Mesothelial cell of epicardium (in vitro differentiated cells): ENCODE results near the gene MTX1. TPM values are rescaled to one million over a fixed set of nuclear protein-coding genes. Genes with fewer than 3 reads are reported as not detected.

ENCODE experiments used
- DNase-seq, 2 experiments: peaks; one replicate each; pipeline ENCODE4 v3.0.0; 2021; ENCODE audit warnings: low spot score in 2 of 2; ENCODE audit not compliant: unreplicated experiment in 2 of 2
- H3K27ac Mint-ChIP-seq: 2 replicates; pipeline ENCODE4 v1.8.0; 2021; ENCODE audit warnings: mixed read lengths
- H3K27me3 Mint-ChIP-seq: 2 replicates; pipeline ENCODE4 v1.8.0; 2021; ENCODE audit warnings: low read depth, mixed read lengths
- H3K36me3 Mint-ChIP-seq: 2 replicates; pipeline ENCODE4 v1.8.0; 2021; ENCODE audit warnings: mixed read lengths
- H3K4me1 Mint-ChIP-seq: 2 replicates; pipeline ENCODE4 v1.8.0; 2021; ENCODE audit warnings: mixed read lengths
- H3K4me3 Mint-ChIP-seq: 2 replicates; pipeline ENCODE4 v1.8.0; 2021; ENCODE audit warnings: mild to moderate bottlenecking, moderate library complexity, mixed read lengths
- H3K9me3 Mint-ChIP-seq: 2 replicates; pipeline ENCODE4 v1.8.0; 2021; ENCODE audit warnings: mixed read lengths
- total RNA-seq: library from RNA; stranded (reverse); gene quantifications from 3 replicates; pipeline ENCODE4 v1.2.1, GENCODE V29; 2021
- TF ChIP-seq, protein P1 (sequence below): fragments of 200-600 bp; sonication (generic); IDR thresholded peaks from one replicate; pipeline ENCODE4 v1.5.0; 2021; ENCODE audit warnings: antibody characterized with exemption; ENCODE audit not compliant: unreplicated experiment

The MTX1 gene
- total RNA-seq, 1 donor from 2014 or later: 35.7 TPM

GRCh38 chr1:155202731-155203515 is 5.6 kb upstream of the MTX1 start:
- Mint-ChIP-seq H3K36me3 (no peaks in the 10 kb centered on the region), H3K4me3 (no peak overlapping the region), H3K9me3 (no peaks in the 10 kb centered on the region), H3K27me3 (no peaks in the 10 kb centered on the region), H3K27ac (no peak overlapping the region), H3K4me1 (peaks cover 11% of the 10 kb centered on the region)
- TF ChIP-seq, protein P1, sequence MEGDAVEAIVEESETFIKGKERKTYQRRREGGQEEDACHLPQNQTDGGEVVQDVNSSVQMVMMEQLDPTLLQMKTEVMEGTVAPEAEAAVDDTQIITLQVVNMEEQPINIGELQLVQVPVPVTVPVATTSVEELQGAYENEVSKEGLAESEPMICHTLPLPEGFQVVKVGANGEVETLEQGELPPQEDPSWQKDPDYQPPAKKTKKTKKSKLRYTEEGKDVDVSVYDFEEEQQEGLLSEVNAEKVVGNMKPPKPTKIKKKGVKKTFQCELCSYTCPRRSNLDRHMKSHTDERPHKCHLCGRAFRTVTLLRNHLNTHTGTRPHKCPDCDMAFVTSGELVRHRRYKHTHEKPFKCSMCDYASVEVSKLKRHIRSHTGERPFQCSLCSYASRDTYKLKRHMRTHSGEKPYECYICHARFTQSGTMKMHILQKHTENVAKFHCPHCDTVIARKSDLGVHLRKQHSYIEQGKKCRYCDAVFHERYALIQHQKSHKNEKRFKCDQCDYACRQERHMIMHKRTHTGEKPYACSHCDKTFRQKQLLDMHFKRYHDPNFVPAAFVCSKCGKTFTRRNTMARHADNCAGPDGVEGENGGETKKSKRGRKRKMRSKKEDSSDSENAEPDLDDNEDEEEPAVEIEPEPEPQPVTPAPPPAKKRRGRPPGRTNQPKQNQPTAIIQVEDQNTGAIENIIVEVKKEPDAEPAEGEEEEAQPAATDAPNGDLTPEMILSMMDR: no peak
- no peak for DNase-seq

DNA sequence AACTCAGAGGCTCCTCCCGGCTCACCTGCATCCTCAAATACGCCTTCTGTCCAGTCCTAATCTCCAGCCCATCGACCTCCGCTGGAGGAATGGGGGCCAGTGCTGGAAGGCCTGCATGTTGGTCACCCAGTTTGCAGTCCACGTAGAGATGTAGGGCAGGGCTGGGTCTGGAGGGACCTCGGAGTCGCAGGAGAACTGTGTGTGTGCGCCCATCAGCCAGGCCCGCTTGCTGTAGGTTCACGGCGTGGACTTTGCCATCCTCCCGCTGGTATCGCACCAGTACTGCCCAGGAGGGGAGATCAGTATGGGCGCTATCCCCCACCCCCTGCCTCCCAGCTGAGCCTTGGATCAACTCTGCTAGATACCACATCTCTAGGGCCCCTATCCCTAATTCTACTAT is 3.5 kb upstream of the MTX1 start:
- no peak for DNase-seq
- Mint-ChIP-seq H3K27ac (no peak overlapping the region), H3K36me3 (no peaks in the 10 kb centered on the region), H3K4me1 (peaks cover 23% of the 10 kb centered on the region), H3K9me3 (no peaks in the 10 kb centered on the region), H3K4me3 (no peak overlapping the region), H3K27me3 (no peaks in the 10 kb centered on the region)
- TF ChIP-seq, protein P1: no peak

GRCh38 chr1:155205969-155206593 is 2.4 kb upstream of the MTX1 start:
- TF ChIP-seq, protein P1: no peak
- Mint-ChIP-seq H3K27ac (no peak overlapping the region), H3K27me3 (no peaks in the 10 kb centered on the region), H3K4me1 (peaks cover 24% of the 10 kb centered on the region), H3K4me3 (no peak overlapping the region), H3K36me3 (peaks cover 2% of the 10 kb centered on the region), H3K9me3 (no peaks in the 10 kb centered on the region)
- DNase-seq: no peak

DNA sequence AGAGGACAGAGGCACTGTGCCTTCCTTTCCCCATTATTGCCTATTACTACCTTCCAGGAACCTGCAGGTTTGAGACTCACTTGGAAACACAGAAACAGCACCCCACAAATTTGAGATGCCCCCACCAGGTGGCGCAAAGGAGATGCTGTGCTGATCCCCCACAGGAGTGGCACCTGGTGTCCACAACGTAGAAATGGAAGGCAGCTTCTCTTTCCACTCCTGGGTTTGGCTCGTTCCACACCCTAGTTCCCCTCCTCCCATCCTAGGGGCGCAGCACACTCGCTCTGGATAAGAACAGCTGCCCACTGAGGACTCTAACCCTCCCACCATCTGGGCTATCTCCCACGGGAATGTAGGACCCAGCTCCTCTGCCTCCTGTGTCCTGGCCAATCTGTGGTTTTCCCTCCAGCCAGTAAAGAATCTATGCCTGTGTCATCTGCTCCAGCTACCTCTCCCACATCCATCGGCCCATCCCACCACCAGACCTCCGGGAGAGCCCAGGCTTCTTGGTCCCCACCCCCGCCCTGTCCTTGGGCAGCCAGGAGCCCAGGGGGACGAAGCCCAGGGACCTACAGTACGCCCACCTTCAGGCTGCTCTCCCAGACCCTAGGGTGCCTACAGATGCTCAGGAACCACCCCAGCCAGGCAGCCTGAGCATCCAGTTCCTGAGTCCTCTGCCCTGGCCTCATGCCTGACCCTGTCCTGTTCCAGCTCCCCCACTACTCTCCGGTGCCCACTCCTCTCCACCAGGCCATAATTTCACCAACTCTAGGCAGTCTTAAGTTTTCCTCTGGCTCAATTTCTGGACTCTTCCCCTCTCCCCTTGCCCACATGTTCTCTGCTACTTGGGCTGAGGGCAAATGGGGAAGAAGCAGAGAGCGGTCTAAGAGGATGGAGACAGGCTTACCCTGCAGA is 1.3 kb upstream of the MTX1 start:
- TF ChIP-seq, protein P1: peak; percentile 78
- Mint-ChIP-seq H3K4me3 (peak overlapping the region; percentile 82), H3K9me3 (no peaks in the 10 kb centered on the region), H3K36me3 (peaks cover 2% of the 10 kb centered on the region), H3K27me3 (no peaks in the 10 kb centered on the region), H3K4me1 (peaks cover 24% of the 10 kb centered on the region), H3K27ac (peak overlapping the region; percentile 94)
- peak; percentile 67 to 92 for DNase-seq

- DNase-seq: no peak
- peaks cover 2% of the 10 kb centered on the region for H3K36me3 Mint-ChIP-seq
- peaks cover 24% of the 10 kb centered on the region for H3K4me1 Mint-ChIP-seq
- H3K27ac Mint-ChIP-seq: peak within 1 kb of the TSS; percentile 98
- no peaks in the 10 kb centered on the region for H3K27me3 Mint-ChIP-seq
- TF ChIP-seq, protein P1: no peak
- H3K4me3 Mint-ChIP-seq: peak within 1 kb of the TSS; percentile 82
- no peaks in the 10 kb centered on the region for H3K9me3 Mint-ChIP-seq
Measured at GRCh38 chr1:155207806-155208540, 522 bp upstream of the MTX1 start, which contains the start of gene THBS3. Gene THBS3 (minus strand): TSS chr1:155207897. CDS start chr1:155207876, 21 bp downstream.
